Lower leg skin (tissue), 3 donors: ENCODE data around the gene CPS1.

ENCODE experiments used
- CTCF ChIP-seq, 3 donors: fragments of 450-650 bp; IDR thresholded peaks; one replicate each; pipeline ENCODE4 v1.5.1; 2016; ENCODE audit warnings: antibody characterized with exemption in 3 of 3, mild to moderate bottlenecking in 3 of 3, moderate library complexity in 2 of 3
- POLR2A ChIP-seq, 2 donors: fragments of 450-650 bp; IDR thresholded peaks; one replicate each; pipeline ENCODE4 v1.6.1; 2016 to 2017; ENCODE audit warnings: antibody characterized with exemption in 2 of 2, mild to moderate bottlenecking in 1 of 2, moderate library complexity in 1 of 2

DNA sequence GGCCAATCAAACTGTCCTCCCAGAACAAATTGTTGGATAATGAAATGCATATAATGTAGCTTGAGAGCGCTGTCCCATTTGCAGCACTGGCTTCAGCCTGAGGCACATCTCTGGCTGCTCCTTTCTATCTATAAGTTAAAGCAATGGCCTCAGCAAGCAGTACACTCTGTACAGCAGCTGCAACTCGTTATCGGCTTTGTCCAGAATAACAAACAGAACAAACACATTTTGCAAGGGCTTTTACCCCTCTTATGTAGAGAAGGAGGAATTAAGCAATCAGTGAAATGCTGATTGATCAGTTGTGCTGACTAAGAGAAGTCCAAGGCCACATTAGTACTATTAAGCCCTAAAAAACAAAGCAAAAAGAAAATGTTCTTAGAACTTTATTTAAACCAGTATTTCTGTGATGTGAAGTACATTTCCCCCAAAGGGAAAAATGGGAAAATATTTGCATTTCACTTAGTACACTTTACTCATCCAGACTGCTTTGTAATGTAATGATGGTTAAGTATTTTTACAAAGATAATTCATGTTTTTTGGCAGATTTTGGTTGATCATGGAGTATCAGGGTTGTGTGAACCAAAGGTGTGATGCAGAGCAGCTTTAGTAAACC is 15.0 kb upstream of the CPS1 start:
- TF ChIP-seq POLR2A (IDR thresholded peaks at IDR 0.05) (no peak), CTCF (IDR thresholded peaks at IDR 0.05) (no peak)
